CD14-positive monocyte (primary cell): Measurements from ENCODE around the gene PAOX. TPM values are rescaled to one million over a fixed set of nuclear protein-coding genes. Genes with fewer than 3 reads are reported as not detected.

Experiments
- DNase-seq, 3 donors: peaks; one replicate each; pipeline ENCODE4 v3.0.0-alpha.2; 2011 to 2022
- H2AFZ ChIP-seq: 2 replicates; pipeline ENCODE4 v1.6.0; 2012; ENCODE audit warnings: mild to moderate bottlenecking, low read depth, low read length, inconsistent platforms; ENCODE audit not compliant: insufficient read depth, poor library complexity, severe bottlenecking
- H3K27ac ChIP-seq, 2 donors: 1 replicate in 1 of 2; 2 replicates in 1 of 2; pipeline ENCODE4 v1.5.1; 2012 to 2013; ENCODE audit warnings: low read length in 2 of 2, control low read depth in 1 of 2, inconsistent platforms in 1 of 2, low read depth in 1 of 2, mild to moderate bottlenecking in 1 of 2
- H3K27me3 ChIP-seq, 2 donors: one replicate each; pipeline versions ENCODE4 v1.6.0 to v1.6.1; 2011 to 2013; ENCODE audit warnings: low read length in 2 of 2; ENCODE audit not compliant: control insufficient read depth in 2 of 2, insufficient read depth in 2 of 2
- H3K36me3 ChIP-seq, 2 donors: replicated peaks in 1 of 2; 1 replicate in 1 of 2; 2 replicates in 1 of 2; pipeline versions ENCODE4 v1.5.1 to v1.6.1; 2012 to 2013; ENCODE audit warnings: low read length in 2 of 2, control low read depth in 1 of 2, inconsistent platforms in 1 of 2, mild to moderate bottlenecking in 1 of 2; ENCODE audit not compliant: insufficient read depth in 2 of 2, control insufficient read depth in 1 of 2
- H3K4me1 ChIP-seq, 2 donors: 1 replicate in 1 of 2; 2 replicates in 1 of 2; pipeline versions ENCODE4 v1.5.1 to v1.6.1; 2012 to 2013; ENCODE audit warnings: low read length in 2 of 2, control low read depth in 1 of 2, inconsistent platforms in 1 of 2, mild to moderate bottlenecking in 1 of 2, moderate library complexity in 1 of 2; ENCODE audit not compliant: insufficient read depth in 2 of 2, control insufficient read depth in 1 of 2
- H3K4me2 ChIP-seq: replicated peaks from 2 replicates; pipeline ENCODE3; 2012; ENCODE audit warnings: low read length, moderate library complexity, mild to moderate bottlenecking; ENCODE audit not compliant: poor library complexity, severe bottlenecking; ENCODE audit errors: extremely low read depth
- H3K4me3 ChIP-seq, 3 experiments: fragments of 200-600 bp in 1 of 3; sonication (generic) in 1 of 3; replicated peaks in 1 of 3; 1 replicate in 2 of 3; 2 replicates in 1 of 3; pipeline ENCODE4 v1.5.1; 2011 to 2013; ENCODE audit warnings: low read length in 3 of 3, mild to moderate bottlenecking in 3 of 3, control low read depth in 2 of 3, low read depth in 2 of 3, inconsistent platforms in 1 of 3, moderate library complexity in 1 of 3
- H3K79me2 ChIP-seq: 2 replicates; pipeline ENCODE4 v1.6.0; 2012; ENCODE audit warnings: mild to moderate bottlenecking, control low read depth, inconsistent platforms, low read length, moderate library complexity; ENCODE audit not compliant: insufficient read depth
- H3K9ac ChIP-seq: 2 replicates; pipeline ENCODE4 v1.6.0; 2017; ENCODE audit warnings: low read length, mild to moderate bottlenecking; ENCODE audit not compliant: insufficient read depth, poor library complexity, severe bottlenecking
- H3K9me3 ChIP-seq, 2 donors: replicated peaks in 1 of 2; 1 replicate in 1 of 2; 2 replicates in 1 of 2; pipeline versions ENCODE4 v1.5.1 to v1.6.1; 2012 to 2013; ENCODE audit warnings: low read length in 2 of 2, control low read depth in 1 of 2; ENCODE audit not compliant: control insufficient read depth in 1 of 2, insufficient read depth in 1 of 2
- H4K20me1 ChIP-seq: 2 replicates; pipeline ENCODE4 v1.6.0; 2012; ENCODE audit warnings: mild to moderate bottlenecking, low read length, control low read depth, moderate library complexity; ENCODE audit not compliant: insufficient read depth
- H3K27ac Mint-ChIP-seq, 7 donors: one replicate each; pipeline ENCODE4 v1.8.0; 2020; ENCODE audit warnings: mild to moderate bottlenecking in 7 of 7, mixed read lengths in 7 of 7, moderate library complexity in 6 of 7, inconsistent platforms in 2 of 7
- H3K27me3 Mint-ChIP-seq, 3 donors: one replicate each; pipeline ENCODE4 v1.8.0; 2021 to 2022; ENCODE audit warnings: low read depth in 3 of 3, mild to moderate bottlenecking in 3 of 3, mixed read lengths in 3 of 3, moderate library complexity in 3 of 3, inconsistent platforms in 1 of 3
- H3K36me3 Mint-ChIP-seq, 2 donors: one replicate each; pipeline ENCODE4 v1.8.0; 2020; ENCODE audit warnings: mixed read lengths in 2 of 2, inconsistent platforms in 1 of 2, mild to moderate bottlenecking in 1 of 2
- H3K4me1 Mint-ChIP-seq: one replicate; pipeline ENCODE4 v1.8.0; 2020; ENCODE audit warnings: mild to moderate bottlenecking, mixed read lengths
- H3K4me3 Mint-ChIP-seq, 2 donors: one replicate each; pipeline ENCODE4 v1.8.0; 2020; ENCODE audit warnings: mild to moderate bottlenecking in 2 of 2, mixed read lengths in 2 of 2, moderate library complexity in 1 of 2
- H3K9me3 Mint-ChIP-seq, 7 donors: one replicate each; pipeline ENCODE4 v1.8.0; 2020 to 2022; ENCODE audit warnings: mixed read lengths in 7 of 7, mild to moderate bottlenecking in 6 of 7, moderate library complexity in 6 of 7, inconsistent platforms in 2 of 7
- CTCF ChIP-seq: fragments of 200-600 bp; IDR thresholded peaks from one replicate; pipeline ENCODE4 v1.8.0; 2022; ENCODE audit warnings: antibody characterized with exemption, mild to moderate bottlenecking
- WGBS: methylation state at CpG from one replicate; pipeline ENCODE4 v1.1.5; 2013; ENCODE audit warnings: missing lambda C conversion rate; ENCODE audit not compliant: insufficient coverage; 5-methylcytosine and 5-hydroxymethylcytosine counted together
- intact Hi-C, 2 donors: fragments of 100-400 bp; cut with micrococcal nuclease; formaldehyde crosslinking; loops; one replicate each; pipeline versions ENCODE4 v1.15.0 to v1.15.1; 2023
- polyA plus RNA-seq, 3 donors: library from polyadenylated mRNA; depleted of rRNA in 1 of 3; unstranded in 2 of 3; stranded (reverse) in 1 of 3; fragments of 300-500 nt in 2 of 3; fragments of >200 nt in 1 of 3; fragmentation: Illumina TruSeq in 2 of 3; gene quantifications; 1 replicate in 2 of 3; 2 replicates in 1 of 3; pipeline ENCODE4 v1.2.3, GENCODE V29; 2012 to 2021

The PAOX gene
- polyA plus RNA-seq, 3 donors = 3.9 to 9.5 (median 9.3) TPM

- peaks cover 0 to 3% (median 2%) of the 10 kb centered on the region in 3 donors for H3K27me3 Mint-ChIP-seq
- Histone ChIP-seq H3K27ac (peak within 1 kb of the TSS; percentile 72 to 90), H3K36me3 (peaks cover 22 to 33% of the 10 kb centered on the region in 2 donors), H3K9me3 (no peaks in the 10 kb centered on the region), H3K9ac (peak within 1 kb of the TSS; percentile 81), H3K27me3 (no peaks in the 10 kb centered on the region), H3K4me2 (peak within 1 kb of the TSS; percentile 98), H3K79me2 (peaks cover 23% of the 10 kb centered on the region), H3K4me1 (peaks cover 26 to 31% of the 10 kb centered on the region in 2 donors), H2AFZ (peak within 1 kb of the TSS; percentile 96), H3K4me3 (peak within 1 kb of the TSS; percentile 75 to 92 (median 82)), H4K20me1 (no peaks in the 10 kb centered on the region)
- H3K27ac Mint-ChIP-seq = peak within 1 kb of the TSS; percentile 79 to 92 (median 87)
- H3K4me3 Mint-ChIP-seq = peak within 1 kb of the TSS; percentile 84 to 94
- H3K9me3 Mint-ChIP-seq = peaks cover 0 to 3% (median 0%) of the 10 kb centered on the region in 7 donors
- TF ChIP-seq CTCF = no peak
- peaks cover 26% of the 10 kb centered on the region for H3K4me1 Mint-ChIP-seq
- WGBS = 0% methylated on average over 65 of the region's 69 CpGs
- intact Hi-C loops = no loop called here
- DNase-seq = peak; percentile 94 to 96 (median 95)
- H3K36me3 Mint-ChIP-seq = peaks cover 30 to 34% of the 10 kb centered on the region in 2 donors
These were observed 15.1 kb downstream of the PAOX start, which contains the start of gene MTG1 for GRCh38 chr10:133394064-133394663. MTG1 (plus strand) TSS chr10:133394157; CDS start chr10:133394221, 64 bp downstream.

GRCh38 chr10:133394801-133395221 is 15.7 kb downstream of the PAOX start:
- Histone ChIP-seq H3K9me3 (no peaks in the 10 kb centered on the region), H2AFZ (peak overlapping the region; percentile 96), H4K20me1 (no peaks in the 10 kb centered on the region), H3K36me3 (peaks cover 27 to 39% of the 10 kb centered on the region in 2 donors), H3K4me2 (peak overlapping the region; percentile 98), H3K9ac (peak overlapping the region; percentile 81), H3K27me3 (no peaks in the 10 kb centered on the region), H3K4me3 (peak overlapping the region; percentile 75 to 92 (median 82)), H3K4me1 (peaks cover 20 to 24% of the 10 kb centered on the region in 2 donors), H3K27ac (peak overlapping the region; percentile 72 to 90), H3K79me2 (peaks cover 23% of the 10 kb centered on the region)
- 56% methylated on average over 17 of the region's 21 CpGs for WGBS
- intact Hi-C loops = no loop called here
- peaks cover 22% of the 10 kb centered on the region for H3K4me1 Mint-ChIP-seq
- peaks cover 0 to 3% (median 2%) of the 10 kb centered on the region in 3 donors for H3K27me3 Mint-ChIP-seq
- peak overlapping the region; percentile 73 to 92 (median 87) for H3K27ac Mint-ChIP-seq
- TF ChIP-seq CTCF = no peak
- H3K9me3 Mint-ChIP-seq = peaks cover 0 to 3% (median 0%) of the 10 kb centered on the region in 7 donors
- DNase-seq = no peak
- peaks cover 36 to 40% of the 10 kb centered on the region in 2 donors for H3K36me3 Mint-ChIP-seq
- H3K4me3 Mint-ChIP-seq = peak overlapping the region; percentile 84 to 94
